A673 (cell line): Measurements from ENCODE around the gene ALOX15.

Experiments
- EZH2 ChIP-seq: fragments of 200-600 bp; sonication (generic); IDR thresholded peaks from 2 replicates; pipeline ENCODE4 v1.6.1; 2017; ENCODE audit warnings: borderline replicate concordance, low read depth, mild to moderate bottlenecking, mixed read lengths, antibody characterized with exemption, low read length; ENCODE audit not compliant: poor library complexity, severe bottlenecking
- TF ChIP-seq, protein P1 (sequence below): fragments of 300-800, 200-600 bp; sonication (generic); conservative IDR thresholded peaks from 2 replicates; pipeline ENCODE4 v1.5.1; 2017; ENCODE audit warnings: low read depth, mild to moderate bottlenecking, antibody characterized with exemption, low read length, moderate library complexity, mixed read lengths

DNA sequence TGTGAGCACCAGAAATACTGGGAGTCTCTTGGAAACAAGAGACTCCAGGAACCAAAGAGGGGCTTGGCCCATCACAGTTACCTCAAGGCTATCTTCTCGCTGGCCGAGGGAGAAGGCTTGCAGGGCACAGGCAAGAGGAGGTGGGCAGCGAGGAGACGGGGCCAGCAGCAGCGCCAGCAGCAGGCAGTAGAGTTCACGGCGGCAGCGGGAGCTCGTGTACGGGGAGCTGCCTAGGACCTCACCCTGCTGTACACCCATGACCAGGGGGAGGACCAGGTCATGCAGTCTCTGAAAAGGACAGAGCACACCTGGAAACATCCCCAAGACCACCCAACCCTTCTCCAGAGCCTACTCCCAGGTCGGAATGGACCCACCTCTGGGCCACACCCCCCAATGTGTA is 31.7 kb upstream of the ALOX15 start:
- TF ChIP-seq EZH2: no peak
- TF ChIP-seq, protein P1, sequence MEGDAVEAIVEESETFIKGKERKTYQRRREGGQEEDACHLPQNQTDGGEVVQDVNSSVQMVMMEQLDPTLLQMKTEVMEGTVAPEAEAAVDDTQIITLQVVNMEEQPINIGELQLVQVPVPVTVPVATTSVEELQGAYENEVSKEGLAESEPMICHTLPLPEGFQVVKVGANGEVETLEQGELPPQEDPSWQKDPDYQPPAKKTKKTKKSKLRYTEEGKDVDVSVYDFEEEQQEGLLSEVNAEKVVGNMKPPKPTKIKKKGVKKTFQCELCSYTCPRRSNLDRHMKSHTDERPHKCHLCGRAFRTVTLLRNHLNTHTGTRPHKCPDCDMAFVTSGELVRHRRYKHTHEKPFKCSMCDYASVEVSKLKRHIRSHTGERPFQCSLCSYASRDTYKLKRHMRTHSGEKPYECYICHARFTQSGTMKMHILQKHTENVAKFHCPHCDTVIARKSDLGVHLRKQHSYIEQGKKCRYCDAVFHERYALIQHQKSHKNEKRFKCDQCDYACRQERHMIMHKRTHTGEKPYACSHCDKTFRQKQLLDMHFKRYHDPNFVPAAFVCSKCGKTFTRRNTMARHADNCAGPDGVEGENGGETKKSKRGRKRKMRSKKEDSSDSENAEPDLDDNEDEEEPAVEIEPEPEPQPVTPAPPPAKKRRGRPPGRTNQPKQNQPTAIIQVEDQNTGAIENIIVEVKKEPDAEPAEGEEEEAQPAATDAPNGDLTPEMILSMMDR: no peak
